Activated T-helper 1 cell treated with anti-CD3 and anti-CD28 coated beads, Interleukin-12 subunit alpha, Interleukin-12 subunit beta, Interleukin-2, Interleukin-4 antibody, amounts not matched to agents 30 ng/mL and 10 ng/mL and 1 ng/mL, durations not matched to agents 14 hours and 24 hours and 36 hours (primary cell): ENCODE measurements around the gene NDUFS5. TPM values are rescaled to one million over a fixed set of nuclear protein-coding genes. Genes with fewer than 3 reads are reported as not detected.
"Not testable (repeated sequence)": the region's sequence is repeated elsewhere in the genome, so short reads cannot be mapped to it uniquely, and the experiment has no call there.

Experiments used
- DNase-seq: peaks from one replicate; pipeline ENCODE4 v3.0.0; 2021; ENCODE audit warnings: low spot score
- H3K27ac Mint-ChIP-seq: one replicate; pipeline ENCODE4 v1.8.0; 2021; ENCODE audit warnings: mild to moderate bottlenecking, mixed read lengths
- H3K27me3 Mint-ChIP-seq: one replicate; pipeline ENCODE4 v1.8.0; 2022; ENCODE audit warnings: mild to moderate bottlenecking, moderate library complexity, mixed read lengths; ENCODE audit not compliant: insufficient read depth
- H3K36me3 Mint-ChIP-seq: one replicate; pipeline ENCODE4 v1.8.0; 2021; ENCODE audit warnings: low read depth, mixed read lengths
- H3K4me1 Mint-ChIP-seq: one replicate; pipeline ENCODE4 v1.8.0; 2021; ENCODE audit warnings: low read depth, mixed read lengths
- H3K4me3 Mint-ChIP-seq: one replicate; pipeline ENCODE4 v1.8.0; 2021; ENCODE audit warnings: mild to moderate bottlenecking, moderate library complexity, mixed read lengths
- H3K9me3 Mint-ChIP-seq: one replicate; pipeline ENCODE4 v1.8.0; 2021; ENCODE audit warnings: mixed read lengths
- intact Hi-C: fragments of 100-400 bp; cut with micrococcal nuclease; formaldehyde crosslinking; loops from one replicate; pipeline ENCODE4 v1.15.1; 2024
- total RNA-seq: library from RNA; stranded (reverse); gene quantifications from 2 replicates; pipeline ENCODE4 v1.2.3, GENCODE V29; 2022

NDUFS5 gene
- total RNA-seq, 1 donor from 2014 or later: 150 TPM

DNA sequence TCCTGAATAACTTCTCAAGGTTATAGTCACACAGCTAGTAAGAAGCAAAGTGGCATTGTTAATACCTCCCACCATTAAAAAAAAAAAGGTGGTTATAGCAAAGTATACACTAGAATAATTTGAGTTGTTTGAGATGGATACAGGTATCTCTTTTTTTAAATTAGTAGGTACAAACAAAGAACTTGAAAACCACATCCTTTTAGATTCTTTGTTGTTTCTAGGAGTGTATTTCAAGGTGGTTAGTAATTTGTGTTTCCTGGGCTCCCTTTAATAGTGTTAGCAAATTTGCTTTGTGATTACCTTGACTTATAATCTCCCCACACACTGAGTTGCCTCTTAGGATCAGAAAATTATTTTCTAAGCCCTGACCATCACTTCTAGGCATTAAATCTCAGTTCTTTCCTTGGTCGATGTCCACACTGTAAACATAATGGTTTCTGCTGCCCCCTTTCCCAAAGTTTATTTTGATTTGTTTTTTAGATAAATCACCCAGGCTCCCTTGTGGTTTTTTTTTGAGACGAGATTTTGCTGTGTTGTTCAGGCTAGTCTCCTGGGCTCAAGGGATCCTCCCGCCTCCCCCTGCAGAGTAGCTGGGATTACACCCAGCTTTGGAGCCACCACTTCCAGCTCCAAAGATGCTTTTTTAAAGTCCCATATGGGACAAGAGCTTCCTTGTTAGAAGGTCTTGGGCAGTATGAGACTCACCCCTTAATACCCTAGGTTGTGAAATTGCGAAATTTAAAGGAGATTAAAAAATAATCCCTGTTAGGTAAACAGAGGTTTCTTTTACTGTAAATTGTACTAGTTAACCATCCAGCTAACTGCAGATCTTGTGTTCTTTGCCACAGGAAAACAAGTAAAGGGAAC lies 28.9 kb upstream of the NDUFS5 start:
- no peak for DNase-seq
- Mint-ChIP-seq H3K9me3 (no peaks in the 10 kb centered on the region), H3K27ac (peak overlapping the region; percentile 49), H3K4me1 (peaks cover 60% of the 10 kb centered on the region), H3K36me3 (peaks cover 55% of the 10 kb centered on the region), H3K4me3 (peak overlapping the region; percentile 59), H3K27me3 (no peaks in the 10 kb centered on the region)
- intact Hi-C loops: no loop called here

DNA sequence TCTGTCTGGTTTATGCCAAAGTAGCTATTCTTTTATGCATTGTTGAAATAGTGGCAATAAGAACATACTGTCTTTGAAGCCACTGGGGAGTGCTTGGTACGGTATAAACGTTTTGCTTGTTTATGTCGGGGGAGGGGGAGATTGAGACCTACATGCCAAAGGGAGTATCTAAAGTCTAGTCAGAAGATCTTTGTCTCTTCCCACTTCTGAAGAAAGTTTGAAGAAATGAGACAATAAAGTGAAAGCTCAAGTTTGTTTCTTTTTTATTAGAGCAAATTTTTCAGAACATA lies 28.3 kb upstream of the NDUFS5 start:
- H3K4me1 Mint-ChIP-seq: peaks cover 59% of the 10 kb centered on the region
- H3K36me3 Mint-ChIP-seq: peaks cover 52% of the 10 kb centered on the region
- no peak overlapping the region for H3K4me3 Mint-ChIP-seq
- H3K9me3 Mint-ChIP-seq: no peaks in the 10 kb centered on the region
- H3K27me3 Mint-ChIP-seq: no peaks in the 10 kb centered on the region
- intact Hi-C loops: no loop called here
- H3K27ac Mint-ChIP-seq: no peak overlapping the region
- DNase-seq: no peak

DNA sequence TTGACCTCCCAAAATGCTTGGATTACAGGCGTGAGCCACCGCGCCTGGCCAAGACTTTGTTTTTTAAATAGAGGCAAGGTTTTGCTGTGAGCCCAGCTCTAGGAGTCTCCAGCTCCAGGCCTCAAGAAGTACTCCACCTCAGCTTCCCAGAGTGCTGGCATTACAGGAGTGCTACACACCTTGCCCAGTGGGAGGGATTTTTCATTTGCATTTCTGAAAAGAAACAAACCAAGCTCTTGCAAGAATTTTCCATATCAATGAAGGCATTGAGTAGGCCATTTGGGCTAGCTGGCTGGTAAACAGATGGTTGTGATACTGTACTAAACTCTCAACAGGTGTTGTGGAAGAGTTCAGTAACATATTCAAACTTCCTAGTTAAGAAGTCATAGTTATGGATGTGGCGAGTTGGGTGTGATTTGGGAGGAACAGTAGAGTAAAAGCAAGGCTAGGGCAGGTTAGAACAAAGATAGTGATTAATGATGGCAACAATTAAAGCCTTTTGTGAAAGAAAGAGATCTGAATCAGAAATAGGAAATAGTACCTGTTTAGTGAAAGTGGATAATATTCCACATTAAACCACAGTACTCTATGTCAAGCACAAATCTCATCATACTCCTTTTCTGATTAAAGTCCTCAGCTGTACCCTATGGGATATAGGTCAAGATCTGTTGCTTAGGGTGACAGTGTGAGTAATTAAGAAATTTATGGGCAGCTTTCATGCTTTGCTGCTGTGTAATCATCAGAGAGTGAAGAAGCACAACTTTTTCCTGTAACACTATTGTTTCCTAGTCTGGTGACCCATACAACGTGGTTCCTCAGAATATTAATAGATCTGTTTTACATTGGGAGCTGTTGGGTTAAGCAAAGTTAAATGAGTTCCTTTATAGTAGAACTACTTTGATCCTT lies 24.4 kb upstream of the NDUFS5 start:
- DNase-seq: no peak
- intact Hi-C loops: loop anchor here (1.0 to 2.0 kb wide), 2 partner anchors 25 to 33 kb away; partner anchors contain the start of gene NDUFS5
- H3K4me1 Mint-ChIP-seq: peaks cover 52% of the 10 kb centered on the region
- no peaks in the 10 kb centered on the region for H3K9me3 Mint-ChIP-seq
- H3K27ac Mint-ChIP-seq: no peak overlapping the region
- no peak overlapping the region for H3K4me3 Mint-ChIP-seq
- no peaks in the 10 kb centered on the region for H3K27me3 Mint-ChIP-seq
- peaks cover 56% of the 10 kb centered on the region for H3K36me3 Mint-ChIP-seq

DNA sequence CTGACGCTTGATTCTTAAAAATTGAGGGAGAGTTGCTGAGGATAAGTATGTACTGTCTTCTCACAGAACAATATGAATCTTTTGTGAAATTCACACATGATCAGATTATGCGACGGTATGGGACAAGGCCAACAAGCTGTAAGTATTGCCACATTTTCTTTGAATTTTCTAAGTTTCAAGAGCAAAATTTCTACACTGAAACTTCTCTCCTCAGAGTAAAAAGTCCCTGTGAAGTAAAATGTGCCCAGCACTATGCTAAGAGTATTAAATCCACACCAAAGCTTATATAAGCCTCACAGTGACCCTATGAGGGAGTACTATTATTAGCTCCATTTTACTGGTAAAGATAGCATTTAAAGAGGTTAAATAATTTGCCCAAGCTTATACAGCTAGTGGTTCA lies 22.9 kb upstream of the NDUFS5 start:
- intact Hi-C loops: loop anchor here (2.0 kb wide), 1 partner anchor 24 kb away; the partner anchor contains the start of gene NDUFS5
- Mint-ChIP-seq H3K27ac (peak overlapping the region; percentile 51), H3K4me3 (peak overlapping the region; percentile 20), H3K36me3 (peaks cover 55% of the 10 kb centered on the region), H3K9me3 (no peaks in the 10 kb centered on the region), H3K4me1 (peaks cover 37% of the 10 kb centered on the region), H3K27me3 (no peaks in the 10 kb centered on the region)
- no peak for DNase-seq

DNA sequence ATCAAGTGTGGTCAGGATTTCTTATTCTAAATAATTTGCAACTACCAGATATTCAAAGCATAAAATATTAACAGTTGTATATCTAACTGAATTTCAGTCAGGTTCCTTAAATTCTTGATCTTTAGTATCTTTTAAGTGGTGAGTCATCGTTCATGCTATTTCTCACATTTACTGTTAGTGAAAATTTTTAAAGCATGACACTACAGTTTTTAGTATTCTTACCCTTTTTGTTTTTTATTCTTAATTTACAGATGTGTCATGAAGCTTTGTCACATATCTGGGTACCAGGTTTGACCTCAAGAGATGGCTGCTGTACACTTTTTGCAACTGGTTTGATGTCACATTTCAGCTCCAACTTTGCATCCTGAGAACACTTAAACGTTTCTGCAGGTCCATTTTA lies 22.4 kb upstream of the NDUFS5 start:
- Mint-ChIP-seq H3K4me1 (peaks cover 36% of the 10 kb centered on the region), H3K9me3 (no peaks in the 10 kb centered on the region), H3K4me3 (no peak overlapping the region), H3K27ac (no peak overlapping the region), H3K27me3 (no peaks in the 10 kb centered on the region), H3K36me3 (peaks cover 57% of the 10 kb centered on the region)
- DNase-seq: no peak
- intact Hi-C loops: loop anchor here (2.0 kb wide), 1 partner anchor 23 kb away; the partner anchor contains the start of gene NDUFS5

DNA sequence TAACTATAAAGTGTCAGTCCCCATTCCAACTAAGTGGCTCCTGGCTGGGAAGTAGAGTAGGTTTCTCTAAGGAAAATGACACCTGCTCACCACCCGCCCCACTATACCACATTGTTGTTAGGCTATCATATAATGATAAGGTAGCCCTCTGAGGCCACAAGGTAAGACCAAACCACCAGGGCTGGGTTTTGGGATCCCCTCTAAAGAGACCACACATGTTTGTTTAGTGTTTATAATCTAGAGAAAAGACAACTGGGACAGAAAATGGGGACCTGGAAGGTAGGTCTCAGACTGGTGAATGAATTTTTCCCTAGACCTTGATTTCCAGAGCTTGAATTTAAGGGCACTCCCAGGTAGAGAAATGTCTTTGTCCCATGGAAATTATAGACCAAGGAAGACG lies 19.9 kb upstream of the NDUFS5 start:
- Mint-ChIP-seq H3K36me3 (peaks cover 48% of the 10 kb centered on the region), H3K27ac (no peak overlapping the region)

DNA sequence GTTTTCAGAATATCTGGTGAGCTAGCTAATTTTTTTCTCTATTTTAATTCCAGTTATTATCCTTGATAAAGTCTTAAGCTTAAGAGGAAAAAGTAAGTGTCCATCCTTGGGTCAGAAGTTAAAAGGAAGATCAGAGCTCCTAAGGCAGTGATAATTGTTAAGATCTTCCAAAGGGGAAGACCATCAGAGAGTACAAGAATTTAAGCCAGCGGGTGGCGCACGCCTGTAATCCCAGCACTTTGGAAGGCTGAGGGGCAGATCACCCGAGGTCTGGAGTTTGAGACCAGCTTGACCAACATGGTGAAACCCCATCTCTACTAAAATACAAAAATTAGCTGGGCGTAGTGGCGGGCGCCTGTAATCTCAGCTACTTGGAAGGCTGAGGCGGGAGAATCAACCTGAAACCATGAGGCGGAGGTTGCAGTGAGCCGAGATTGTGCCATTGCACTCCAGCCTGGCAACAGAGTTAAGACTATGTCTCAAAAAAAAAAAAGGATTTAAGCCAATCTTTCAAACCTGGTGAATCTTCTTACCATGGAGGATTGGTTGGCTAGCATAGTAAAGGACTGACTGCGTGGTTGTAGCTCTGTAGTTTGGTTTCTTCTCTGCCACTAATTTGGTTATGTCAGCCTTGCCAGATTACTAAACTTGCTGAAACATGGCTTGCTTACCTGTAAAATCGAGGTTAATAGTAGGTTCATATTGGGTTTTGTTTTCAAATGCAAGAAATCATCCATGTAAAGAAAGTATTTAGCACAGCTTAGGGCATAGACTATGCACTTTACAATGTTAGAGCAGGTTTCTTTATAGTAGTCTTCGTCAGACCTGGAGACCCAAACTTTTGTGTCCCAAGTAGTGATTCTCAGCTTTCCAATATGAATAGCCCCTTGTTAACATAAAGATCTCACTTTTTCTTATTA lies 19.2 kb upstream of the NDUFS5 start:
- DNase-seq: no peak
- intact Hi-C loops: no loop called here
- Mint-ChIP-seq H3K27me3 (no peaks in the 10 kb centered on the region), H3K4me3 (no peak overlapping the region), H3K27ac (no peak overlapping the region), H3K9me3 (no peaks in the 10 kb centered on the region), H3K4me1 (peaks cover 25% of the 10 kb centered on the region), H3K36me3 (peaks cover 47% of the 10 kb centered on the region)

More for the DNA sequence above, 19.9 kb upstream of the NDUFS5 start:
- Mint-ChIP-seq H3K9me3 (no peaks in the 10 kb centered on the region), H3K4me1 (peaks cover 30% of the 10 kb centered on the region), H3K27me3 (no peaks in the 10 kb centered on the region), H3K4me3 (no peak overlapping the region)
- intact Hi-C loops: no loop called here
- DNase-seq: no peak

DNA sequence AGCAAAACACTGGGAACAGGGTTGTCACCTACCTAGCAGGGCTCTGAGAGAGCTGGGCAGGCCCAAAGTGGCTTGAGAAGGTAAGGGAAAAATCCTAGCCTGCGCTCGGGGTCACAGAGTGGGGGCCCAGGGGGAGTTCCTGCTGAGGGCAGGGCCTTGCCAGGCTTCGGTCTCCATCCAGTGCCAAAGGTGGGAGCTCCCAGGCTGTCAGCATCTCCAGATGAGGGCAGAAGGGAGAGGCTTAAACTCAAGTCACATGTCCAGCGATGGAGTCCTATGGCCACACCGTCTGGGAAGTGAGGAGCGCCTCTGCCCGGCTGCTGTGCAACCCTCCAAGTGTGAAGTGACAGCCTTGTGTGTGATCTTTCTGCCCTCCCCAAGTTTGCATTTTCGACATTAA lies 11.2 kb upstream of the NDUFS5 start:
- peaks cover 17% of the 10 kb centered on the region for H3K36me3 Mint-ChIP-seq
- H3K27ac Mint-ChIP-seq, intact Hi-C loops: not testable (repeated sequence)

DNA sequence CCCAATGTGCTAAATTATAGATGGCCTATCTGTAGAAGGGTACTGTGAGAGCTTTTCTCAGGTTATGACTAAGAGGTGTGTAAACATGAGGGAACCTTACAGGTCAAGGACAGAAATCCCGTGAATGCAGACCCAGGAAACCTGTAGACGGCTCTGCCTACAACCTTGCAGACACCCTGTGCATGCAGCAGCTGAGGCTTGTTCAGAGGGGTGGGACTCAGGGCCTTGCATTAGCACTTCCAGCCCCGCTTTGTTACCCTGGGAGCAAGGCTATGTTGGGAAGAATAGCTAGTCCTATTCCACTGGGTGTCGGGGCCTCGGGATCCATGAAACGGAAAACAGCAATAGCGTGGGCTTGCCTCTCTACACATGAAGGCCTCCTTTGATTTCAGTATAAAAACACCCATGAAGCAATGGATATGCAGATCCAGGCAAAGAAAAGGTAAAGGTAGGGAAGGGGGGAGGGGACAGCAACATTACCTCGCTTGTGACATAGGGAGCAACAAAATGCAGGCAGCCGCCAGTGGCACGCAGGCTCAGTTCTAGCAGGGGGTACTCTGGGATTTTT lies 9.5 kb upstream of the NDUFS5 start:
- no peak overlapping the region for H3K27ac Mint-ChIP-seq
- H3K9me3 Mint-ChIP-seq: no peaks in the 10 kb centered on the region
- intact Hi-C loops: no loop called here
- peaks cover 3% of the 10 kb centered on the region for H3K27me3 Mint-ChIP-seq
- no peaks in the 10 kb centered on the region for H3K4me1 Mint-ChIP-seq
- no peak for DNase-seq
- peaks cover 15% of the 10 kb centered on the region for H3K36me3 Mint-ChIP-seq
- no peak overlapping the region for H3K4me3 Mint-ChIP-seq

More for the DNA sequence above, 11.2 kb upstream of the NDUFS5 start:
- H3K4me1 Mint-ChIP-seq, DNase-seq, H3K27me3 Mint-ChIP-seq, H3K4me3 Mint-ChIP-seq, H3K9me3 Mint-ChIP-seq: not testable (repeated sequence)

DNA sequence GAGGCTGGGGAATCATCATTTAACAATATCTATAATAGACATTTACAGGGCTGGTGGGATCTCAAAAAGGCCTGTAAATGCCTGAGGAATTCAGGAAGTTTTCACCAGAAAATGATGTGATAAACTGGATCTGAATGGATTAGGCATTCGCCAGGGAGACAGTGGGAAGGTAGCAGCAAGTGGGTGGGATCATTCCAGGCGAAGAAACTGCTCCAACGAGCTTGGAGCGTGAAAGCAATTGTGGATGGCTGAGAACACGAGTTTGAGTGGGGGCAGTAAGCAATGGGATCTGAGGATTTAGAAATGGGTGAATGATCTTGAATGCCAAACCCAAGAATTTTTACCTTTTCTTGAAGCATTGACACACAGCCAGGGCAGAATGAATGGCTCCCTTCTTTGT lies 8.9 kb upstream of the NDUFS5 start:
- no peak for DNase-seq
- Mint-ChIP-seq H3K27ac (no peak overlapping the region), H3K9me3 (no peaks in the 10 kb centered on the region), H3K4me3 (no peak overlapping the region), H3K36me3 (peaks cover 10% of the 10 kb centered on the region), H3K4me1 (no peaks in the 10 kb centered on the region), H3K27me3 (peaks cover 4% of the 10 kb centered on the region)
- intact Hi-C loops: no loop called here

DNA sequence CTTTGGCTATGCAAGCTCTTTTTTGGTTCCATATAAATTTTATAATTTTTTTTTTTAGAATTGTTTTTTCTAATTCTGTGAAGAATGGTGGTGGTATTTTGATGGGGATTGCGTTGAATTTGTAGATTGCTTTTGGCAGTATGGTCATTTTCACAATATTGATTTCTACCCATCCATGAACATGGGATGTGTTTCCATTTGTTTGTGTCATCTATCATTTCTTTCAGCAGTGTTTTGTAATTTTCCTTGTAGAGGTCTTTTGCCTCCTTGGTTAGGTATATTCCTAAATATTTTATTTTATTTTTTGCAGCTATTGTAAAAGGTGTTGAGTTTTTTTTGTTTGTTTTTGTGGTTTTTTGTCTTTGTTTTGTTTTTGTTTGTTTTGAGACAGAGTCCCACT lies 5.7 kb upstream of the NDUFS5 start:
- H3K9me3 Mint-ChIP-seq, intact Hi-C loops, H3K36me3 Mint-ChIP-seq, H3K27me3 Mint-ChIP-seq, DNase-seq, H3K4me3 Mint-ChIP-seq, H3K4me1 Mint-ChIP-seq, H3K27ac Mint-ChIP-seq: not testable (repeated sequence)

DNA sequence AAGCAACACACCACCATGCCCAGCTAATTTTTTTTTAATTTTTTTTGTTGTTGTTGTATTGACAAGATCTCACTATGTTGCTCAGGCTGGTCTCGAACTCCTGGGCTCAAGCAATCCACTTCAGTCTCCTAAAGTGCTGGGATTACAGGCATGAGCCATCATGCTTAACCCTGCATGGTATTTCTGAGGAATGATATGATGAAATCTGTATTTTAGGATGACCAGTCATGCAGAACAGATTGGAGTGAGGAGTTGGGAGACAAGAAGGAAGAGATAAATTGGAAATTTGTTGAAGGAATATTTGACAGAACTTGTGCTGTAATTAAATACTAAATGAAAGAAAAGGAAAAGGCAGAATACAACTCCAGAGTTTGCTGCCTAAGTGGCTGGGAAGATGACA lies 4.7 kb upstream of the NDUFS5 start:
- Mint-ChIP-seq H3K27me3 (peaks cover 4% of the 10 kb centered on the region), H3K27ac (no peak overlapping the region), H3K9me3 (no peaks in the 10 kb centered on the region), H3K4me3 (no peak overlapping the region), H3K4me1 (peaks cover 8% of the 10 kb centered on the region), H3K36me3 (peaks cover 2% of the 10 kb centered on the region)
- no peak for DNase-seq
- intact Hi-C loops: no loop called here
